ENCODE results near the gene BMPR1A.
"Not testable (repeated sequence)": the region's sequence is repeated elsewhere in the genome, so short reads cannot be mapped to it uniquely, and the experiment has no call there.

The BMPR1A gene

GRCh38 chr10:86943316-86944030, 187.1 kb downstream of the BMPR1A start:
- no peak for DNase-seq

- DNase-seq, result no peak
Observed at GRCh38 chr10:86944031-86944419, 187.6 kb downstream of the BMPR1A start.

- no peak for DNase-seq
Observed at GRCh38 chr10:86944471-86944870, 188.1 kb downstream of the BMPR1A start.

- DNase-seq, result no peak
Observed at GRCh38 chr10:86944907-86945306, 188.5 kb downstream of the BMPR1A start.

GRCh38 chr10:86945361-86946212, 189.2 kb downstream of the BMPR1A start:
- no peak for DNase-seq

GRCh38 chr10:86946213-86947155, 190.1 kb downstream of the BMPR1A start:
- DNase-seq, result no peak

GRCh38 chr10:86947806-86948205, 191.4 kb downstream of the BMPR1A start:
- DNase-seq, result not testable (repeated sequence)

- no peak for DNase-seq
Observed at GRCh38 chr10:86950349-86950748, 193.9 kb downstream of the BMPR1A start.

- no peak for DNase-seq
Observed at GRCh38 chr10:86951184-86951761, 194.9 kb downstream of the BMPR1A start.

- DNase-seq, result no peak
Observed at GRCh38 chr10:86952106-86952505, 195.7 kb downstream of the BMPR1A start.

GRCh38 chr10:86952697-86953096, 196.3 kb downstream of the BMPR1A start:
- not testable (repeated sequence) for DNase-seq

GRCh38 chr10:86953747-86954680, 197.6 kb downstream of the BMPR1A start:
- DNase-seq, result no peak

GRCh38 chr10:86954681-86955500, 198.5 kb downstream of the BMPR1A start:
- no peak for DNase-seq

- no peak for DNase-seq
Observed at GRCh38 chr10:86955501-86956194, 199.2 kb downstream of the BMPR1A start.

- no peak for DNase-seq
Observed at GRCh38 chr10:86956195-86956847, 199.9 kb downstream of the BMPR1A start.

GRCh38 chr10:86956848-86957448, 200.5 kb downstream of the BMPR1A start:
- DNase-seq, result no peak

- no peak for DNase-seq
Observed at GRCh38 chr10:86957471-86958115, 201.2 kb downstream of the BMPR1A start, which contains the start of gene MMRN2. MMRN2 (minus strand) TSS chr10:86957615; CDS start chr10:86957541, 74 bp downstream.

All from stimulated activated CD4-positive, alpha-beta T cell treated with anti-CD3 and anti-CD28 coated beads, Interleukin-4, amount 100 ng/mL, for 4 hours (primary cell).